ENCODE measurements around the gene NMRAL1.

The NMRAL1 gene

DNA sequence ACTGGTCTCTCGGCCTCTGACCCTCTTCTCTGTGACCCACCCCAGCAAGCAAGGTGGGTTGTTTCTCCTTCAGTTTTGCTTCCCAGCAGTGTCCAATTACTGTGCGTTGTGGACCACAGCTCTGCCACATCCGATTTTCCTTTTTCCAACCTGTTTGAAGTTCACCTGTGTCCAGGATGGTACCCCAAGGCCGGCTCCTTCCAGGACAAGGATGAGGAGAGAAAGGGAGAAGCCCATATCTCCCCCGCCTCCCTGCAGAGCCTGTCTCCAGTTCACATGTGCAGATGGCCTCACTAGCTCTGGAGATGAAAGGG lies 13.5 kb downstream of the NMRAL1 start:
- no peak for DNase-seq

DNA sequence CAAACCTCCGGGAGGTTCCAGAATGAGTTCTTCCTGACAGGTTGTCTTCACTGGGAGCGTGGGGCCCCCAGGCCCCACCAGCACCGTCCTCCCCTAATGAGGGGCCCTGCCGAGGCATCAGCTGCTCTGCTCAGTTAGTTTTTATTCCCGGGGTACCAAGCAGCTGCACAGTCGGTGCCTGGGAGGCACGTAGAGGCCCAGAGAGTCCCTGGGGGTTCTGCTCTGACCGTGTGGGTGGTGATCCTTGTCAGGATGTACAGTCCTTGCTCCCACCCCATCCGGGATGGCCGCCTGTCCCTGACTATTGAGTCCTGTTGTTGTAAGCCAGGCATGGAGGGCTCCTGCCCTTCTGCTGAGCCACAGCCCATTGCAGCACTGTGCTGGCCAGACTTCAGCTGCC lies 18.5 kb downstream of the NMRAL1 start:
- Mint-ChIP-seq H3K4me3 (no peak overlapping the region), H3K4me1 (peaks cover 26% of the 10 kb centered on the region), H3K9me3 (no peaks in the 10 kb centered on the region), H3K27me3 (no peaks in the 10 kb centered on the region), H3K27ac (peak overlapping the region in 1 of 2 donors; percentile 85)
- ATAC-seq = no peak
- DNase-seq = no peak

More for the DNA sequence above, 13.5 kb downstream of the NMRAL1 start:
- no peak overlapping the region for H3K4me3 Mint-ChIP-seq
- H3K27ac Mint-ChIP-seq = peak overlapping the region; percentile 8 to 57
- no peaks in the 10 kb centered on the region for H3K27me3 Mint-ChIP-seq
- peaks cover 34% of the 10 kb centered on the region for H3K4me1 Mint-ChIP-seq
- H3K9me3 Mint-ChIP-seq = no peaks in the 10 kb centered on the region
- no peak for ATAC-seq

DNA sequence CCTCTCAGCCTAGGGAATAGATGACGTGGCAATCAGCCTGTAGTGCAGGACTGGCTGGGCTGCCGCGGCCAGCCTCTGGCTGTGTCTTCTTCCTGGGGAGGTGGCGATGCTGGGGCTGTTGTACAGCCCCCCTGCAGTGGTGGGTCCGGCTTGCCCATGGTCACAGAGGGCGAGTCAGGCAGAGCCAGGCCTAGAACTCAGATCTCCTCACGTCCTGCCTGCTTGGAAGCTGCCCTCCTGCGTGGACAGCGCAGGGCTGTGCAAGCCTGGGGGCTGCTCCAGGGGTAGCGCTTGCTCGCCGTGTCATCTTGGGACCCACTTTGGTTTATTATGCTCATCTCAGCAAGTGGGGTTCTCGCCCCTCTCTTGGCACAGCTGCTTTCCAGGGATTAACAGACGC lies 19.3 kb downstream of the NMRAL1 start:
- Mint-ChIP-seq H3K4me1 (peaks cover 23% of the 10 kb centered on the region), H3K9me3 (no peaks in the 10 kb centered on the region), H3K27me3 (no peaks in the 10 kb centered on the region), H3K4me3 (no peak overlapping the region), H3K27ac (no peak overlapping the region)
- no peak for ATAC-seq
- DNase-seq = no peak

- ATAC-seq (no peak), DNase-seq (no peak)
- Mint-ChIP-seq H3K27me3 (no peaks in the 10 kb centered on the region), H3K27ac (no peak overlapping the region), H3K4me1 (peaks cover 20% of the 10 kb centered on the region), H3K4me3 (no peak overlapping the region), H3K9me3 (no peaks in the 10 kb centered on the region)
These were observed 19.8 kb downstream of the NMRAL1 start for GRCh38 chr16:4454623-4455022.

GRCh38 chr16:4452674-4453073 lies 21.8 kb downstream of the NMRAL1 start:
- Mint-ChIP-seq H3K27me3 (no peaks in the 10 kb centered on the region), H3K9me3 (no peaks in the 10 kb centered on the region), H3K27ac (peak overlapping the region in 1 of 2 donors; percentile 83), H3K4me1 (peaks cover 11% of the 10 kb centered on the region), H3K4me3 (no peak overlapping the region)
- DNase-seq = no peak
- ATAC-seq = no peak

DNA sequence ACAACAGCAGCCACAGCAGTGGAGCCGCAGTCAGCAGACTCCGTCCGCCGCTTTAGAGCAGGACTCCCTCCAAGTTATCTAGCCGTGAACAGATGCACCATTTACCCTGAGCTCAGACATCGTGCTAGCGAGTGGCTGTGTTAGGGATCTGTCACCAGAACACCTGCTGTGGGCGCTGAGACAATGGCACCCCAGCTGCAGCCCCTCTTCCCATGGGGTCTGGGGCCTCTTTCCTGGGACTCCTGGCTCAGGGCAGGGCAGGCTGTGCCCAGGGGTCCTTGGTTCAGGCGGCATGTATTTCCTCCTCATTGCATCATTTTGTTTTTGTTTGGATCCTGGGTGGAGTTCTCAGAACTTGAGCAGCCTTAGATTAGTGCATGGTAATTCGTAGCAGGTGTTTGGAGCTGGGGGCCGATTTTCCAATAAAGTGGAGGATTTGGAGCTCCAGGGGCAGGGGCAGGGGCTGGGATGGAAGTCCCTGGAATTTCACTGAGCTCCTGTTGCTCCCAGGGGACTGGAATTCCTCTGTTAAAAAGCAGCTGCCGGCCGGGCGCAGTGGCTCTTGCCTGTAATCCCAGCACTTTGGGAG lies 23.4 kb downstream of the NMRAL1 start:
- ATAC-seq (no peak), DNase-seq (no peak)
- Mint-ChIP-seq H3K4me1 (peaks cover 3% of the 10 kb centered on the region), H3K27me3 (no peaks in the 10 kb centered on the region), H3K9me3 (no peaks in the 10 kb centered on the region), H3K4me3 (no peak overlapping the region), H3K27ac (peak overlapping the region; percentile 74 to 95)

DNA sequence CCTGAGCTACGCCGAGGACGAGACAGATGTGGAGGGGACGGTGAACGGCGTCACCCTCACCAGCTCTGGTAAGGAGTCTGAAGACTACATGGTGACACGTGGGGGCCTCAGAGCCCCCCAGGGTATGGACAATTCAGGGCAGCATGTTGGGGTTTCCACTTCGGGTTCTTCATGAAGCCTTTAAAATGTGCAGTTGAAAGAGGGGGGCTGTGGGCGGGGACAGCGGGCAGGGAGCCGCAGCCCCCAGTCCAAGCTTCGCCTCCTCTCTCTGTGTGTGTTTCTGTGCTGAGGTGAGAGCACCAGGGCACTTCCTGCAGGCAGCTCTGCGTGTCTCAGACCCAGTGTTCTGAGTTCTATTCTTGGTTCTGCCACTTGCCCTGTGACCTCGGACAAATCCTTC lies 24.0 kb downstream of the NMRAL1 start:
- H3K4me1 Mint-ChIP-seq = no peaks in the 10 kb centered on the region
- no peak for ATAC-seq
- H3K4me3 Mint-ChIP-seq = no peak overlapping the region

DNA sequence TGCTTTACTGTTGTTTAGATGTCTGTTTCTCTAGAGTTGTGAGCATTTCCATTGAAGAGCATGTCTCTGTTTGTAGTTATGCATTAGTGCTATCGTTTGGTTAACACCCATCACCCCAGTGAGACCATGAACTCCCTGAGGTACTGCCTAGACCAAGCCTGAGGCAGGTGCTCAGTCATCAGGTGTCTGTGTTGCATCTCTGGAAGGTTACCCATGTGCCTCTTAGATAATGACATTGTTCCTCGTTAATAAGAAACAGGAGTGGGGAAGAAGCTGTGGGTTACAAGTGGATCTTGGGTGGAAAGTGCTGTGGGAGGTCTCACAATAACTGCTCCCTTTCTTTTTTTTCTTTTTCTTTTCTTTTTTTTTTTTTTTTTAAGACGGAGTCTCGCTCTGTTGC lies 30.4 kb downstream of the NMRAL1 start:
- H3K27me3 Mint-ChIP-seq = no peaks in the 10 kb centered on the region
- DNase-seq (no peak), ATAC-seq (no peak)
- no peaks in the 10 kb centered on the region for H3K4me1 Mint-ChIP-seq
- H3K4me3 Mint-ChIP-seq = no peak overlapping the region
- H3K27ac Mint-ChIP-seq = peak overlapping the region in 1 of 2 donors; percentile 42
- H3K9me3 Mint-ChIP-seq = no peaks in the 10 kb centered on the region

More for the DNA sequence above, 24.0 kb downstream of the NMRAL1 start:
- peak overlapping the region; percentile 90 to 95 for H3K27ac Mint-ChIP-seq
- DNase-seq = no peak
- no peaks in the 10 kb centered on the region for H3K9me3 Mint-ChIP-seq
- no peaks in the 10 kb centered on the region for H3K27me3 Mint-ChIP-seq

DNA sequence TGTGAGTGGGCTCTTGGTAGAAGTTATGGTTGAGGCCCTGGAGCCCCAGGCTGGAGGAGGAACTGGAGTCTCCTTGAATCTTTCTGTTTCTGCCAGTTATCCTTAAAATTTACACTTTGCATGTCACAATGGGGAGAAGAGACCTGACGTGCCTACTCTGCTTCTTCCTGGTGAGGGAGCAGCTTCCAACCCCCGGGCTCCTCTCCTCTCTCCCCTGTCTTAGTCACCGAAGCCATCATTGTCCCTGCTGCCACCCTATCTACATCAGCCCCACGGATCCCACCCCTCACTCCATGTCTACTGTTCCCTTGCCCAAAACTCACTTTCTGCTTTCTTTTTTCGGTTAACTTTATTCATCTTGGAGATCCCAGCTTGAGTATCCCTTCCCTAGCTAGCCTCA lies 31.2 kb downstream of the NMRAL1 start:
- Mint-ChIP-seq H3K27ac (peak overlapping the region in 1 of 2 donors; percentile 71), H3K4me1 (no peaks in the 10 kb centered on the region), H3K4me3 (no peak overlapping the region), H3K27me3 (no peaks in the 10 kb centered on the region), H3K9me3 (no peaks in the 10 kb centered on the region)
- no peak for DNase-seq
- ATAC-seq = no peak

DNA sequence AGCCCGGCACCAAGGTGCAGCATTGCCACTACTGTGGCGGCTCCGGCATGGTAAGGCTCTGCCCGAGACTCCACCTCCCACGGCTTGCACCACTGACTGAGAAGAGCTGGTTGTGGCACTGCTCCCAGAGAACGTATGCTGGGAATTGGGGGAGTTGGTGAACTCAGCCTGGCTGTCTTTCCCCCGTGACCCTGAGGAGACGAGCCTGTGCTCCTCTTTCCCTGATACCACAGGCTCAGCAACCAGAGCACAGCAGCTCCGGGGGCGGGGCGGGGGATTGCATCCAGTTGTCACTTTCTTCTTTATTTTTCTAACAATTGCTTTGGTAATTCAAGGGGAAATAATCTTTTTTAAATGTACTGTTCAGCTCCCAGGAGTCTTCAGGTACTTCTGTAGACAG lies 32.1 kb downstream of the NMRAL1 start:
- Mint-ChIP-seq H3K27ac (no peak overlapping the region), H3K4me1 (no peaks in the 10 kb centered on the region), H3K27me3 (no peaks in the 10 kb centered on the region), H3K4me3 (no peak overlapping the region), H3K9me3 (no peaks in the 10 kb centered on the region)
- DNase-seq = no peak
- no peak for ATAC-seq

- no peak for ATAC-seq
- peak overlapping the region in 1 of 2 donors; percentile 48 for H3K27ac Mint-ChIP-seq
- no peaks in the 10 kb centered on the region for H3K27me3 Mint-ChIP-seq
- H3K4me1 Mint-ChIP-seq = peaks cover 20% of the 10 kb centered on the region
- no peaks in the 10 kb centered on the region for H3K9me3 Mint-ChIP-seq
- no peak for DNase-seq
- no peak overlapping the region for H3K4me3 Mint-ChIP-seq
These were observed 37.1 kb downstream of the NMRAL1 start for GRCh38 chr16:4437366-4437765.

DNA sequence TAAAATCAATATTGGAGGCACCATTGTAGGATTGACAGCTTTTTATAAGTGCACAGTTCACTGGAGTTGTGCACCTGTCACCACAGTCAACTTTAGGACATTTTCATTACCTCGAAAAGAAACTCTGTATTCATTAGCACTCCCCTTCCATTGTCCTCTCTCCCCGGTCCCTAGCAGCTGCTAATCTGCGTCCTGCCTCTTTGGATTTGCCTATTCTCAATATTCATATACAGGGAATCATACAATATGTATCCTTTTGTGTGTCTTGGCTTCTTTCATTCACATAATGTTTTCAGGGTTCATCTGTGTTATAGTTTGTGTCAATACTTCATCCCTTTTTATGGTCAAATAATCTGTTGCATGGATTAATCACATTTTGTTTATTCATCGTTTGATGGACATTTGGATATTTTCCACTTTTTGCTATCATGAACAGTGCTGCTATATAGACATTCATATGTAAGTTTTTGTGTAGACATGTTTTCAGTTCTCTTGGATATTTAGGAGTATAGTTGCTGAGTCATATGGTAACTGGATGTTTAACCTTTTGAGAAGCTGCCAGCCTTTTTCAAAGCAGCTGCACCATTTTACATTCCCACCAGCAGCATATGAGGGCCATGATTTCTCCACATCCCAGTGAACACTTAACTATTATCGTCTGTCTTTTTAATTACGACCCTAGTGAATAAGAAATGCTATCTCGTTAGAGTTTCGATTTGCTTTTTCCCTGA lies 38.9 kb downstream of the NMRAL1 start:
- Mint-ChIP-seq H3K4me1 (peaks cover 26% of the 10 kb centered on the region), H3K9me3 (no peaks in the 10 kb centered on the region), H3K4me3 (no peak overlapping the region), H3K27me3 (no peaks in the 10 kb centered on the region), H3K27ac (peak overlapping the region in 1 of 2 donors; percentile 0)
- DNase-seq = no peak
- ATAC-seq = no peak

DNA sequence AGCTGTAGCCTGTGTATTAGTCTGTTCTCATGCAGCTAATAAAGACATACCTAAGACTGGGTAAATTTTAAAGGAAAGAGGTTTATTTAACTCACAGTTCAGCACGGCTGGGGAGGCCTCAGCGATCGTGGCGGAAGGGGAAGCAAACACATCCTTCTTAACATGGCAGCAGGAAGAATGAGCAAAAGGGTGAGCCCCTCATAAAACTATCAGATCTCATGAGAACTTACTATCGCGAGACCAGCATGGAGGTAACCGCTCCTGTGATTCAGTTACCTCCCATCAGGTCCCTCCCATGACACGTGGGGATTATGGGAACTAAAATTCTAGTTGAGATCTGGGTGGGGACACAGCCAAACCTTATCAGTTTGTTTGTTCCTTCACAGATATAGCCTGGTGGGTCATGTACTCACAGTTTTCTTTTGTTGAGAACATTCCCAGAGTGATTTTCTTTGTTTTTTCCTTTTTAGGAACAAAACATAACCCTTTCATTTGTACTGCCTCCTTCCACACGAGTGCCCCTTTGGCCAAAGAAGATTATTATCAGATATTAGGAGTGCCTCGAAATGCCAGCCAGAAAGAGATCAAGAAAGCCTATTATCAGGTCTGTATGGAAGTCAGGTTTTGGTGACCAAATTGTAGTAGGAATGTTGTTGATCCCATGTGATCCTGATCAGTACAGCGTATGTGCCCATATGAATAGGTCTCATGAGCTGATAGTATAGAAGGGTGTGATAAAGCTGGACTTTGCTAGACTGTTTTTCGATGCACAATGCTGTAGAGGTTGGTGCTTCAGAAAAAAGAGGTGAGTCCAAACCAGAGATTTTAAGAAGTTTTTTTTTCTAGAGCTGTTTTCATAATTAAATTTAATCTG lies 40.3 kb downstream of the NMRAL1 start:
- ATAC-seq (no peak), DNase-seq (no peak)
- H3K27me3 Mint-ChIP-seq = no peaks in the 10 kb centered on the region
- no peaks in the 10 kb centered on the region for H3K9me3 Mint-ChIP-seq
- H3K4me1 Mint-ChIP-seq = peaks cover 27% of the 10 kb centered on the region
- no peak overlapping the region for H3K4me3 Mint-ChIP-seq
- peak overlapping the region; percentile 56 to 57 for H3K27ac Mint-ChIP-seq

GRCh38 chr16:4433228-4433627 lies 41.2 kb downstream of the NMRAL1 start:
- Mint-ChIP-seq H3K4me3 (no peak overlapping the region), H3K4me1 (peaks cover 37% of the 10 kb centered on the region), H3K27me3 (no peaks in the 10 kb centered on the region), H3K9me3 (no peaks in the 10 kb centered on the region), H3K27ac (peak overlapping the region; percentile 52 to 64)
- DNase-seq = no peak
- no peak for ATAC-seq

DNA sequence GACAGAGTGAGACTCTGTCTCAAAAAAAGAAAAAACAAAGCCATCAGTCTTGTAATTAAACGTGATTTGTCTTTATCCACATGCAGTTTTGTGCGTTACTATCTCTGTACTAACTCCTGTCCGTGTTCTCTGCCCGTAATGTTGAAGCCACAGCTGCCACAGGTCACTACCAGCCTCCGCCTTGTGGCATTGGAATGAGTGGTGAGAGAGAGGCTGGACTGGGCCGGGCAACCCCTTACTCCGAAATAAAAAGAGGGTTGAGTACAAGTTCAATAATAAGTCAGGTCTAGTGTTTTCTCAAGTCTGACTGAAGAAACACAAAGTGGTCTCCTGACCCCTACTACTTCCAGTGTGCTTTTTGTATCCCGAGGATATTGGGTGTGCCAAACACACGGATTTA lies 43.4 kb downstream of the NMRAL1 start:
- no peak overlapping the region for H3K4me3 Mint-ChIP-seq
- ATAC-seq (no peak), DNase-seq (no peak)
- H3K4me1 Mint-ChIP-seq = peaks cover 57% of the 10 kb centered on the region
- no peaks in the 10 kb centered on the region for H3K9me3 Mint-ChIP-seq
- peak overlapping the region in 1 of 2 donors; percentile 57 for H3K27ac Mint-ChIP-seq
- no peaks in the 10 kb centered on the region for H3K27me3 Mint-ChIP-seq

DNA sequence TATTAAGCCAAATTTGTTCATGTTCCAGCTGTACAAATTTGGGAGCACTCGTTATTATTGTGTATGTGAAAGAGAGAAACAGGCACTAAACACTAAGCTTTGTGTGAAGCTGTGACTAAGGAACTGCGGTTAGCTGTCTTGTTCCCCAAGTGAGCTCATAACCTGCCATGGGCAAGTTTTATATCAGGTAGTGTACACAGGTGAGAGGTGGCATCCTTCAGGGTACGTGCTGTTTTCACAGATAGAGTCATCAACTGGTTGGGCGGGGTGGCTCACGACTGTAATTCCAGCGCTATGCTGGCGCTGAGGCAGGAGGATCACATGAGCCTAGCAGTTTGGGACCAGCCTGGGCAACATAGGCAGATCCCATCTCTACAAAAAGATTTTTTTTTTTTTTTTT lies 45.9 kb downstream of the NMRAL1 start:
- Mint-ChIP-seq H3K4me3 (peak overlapping the region in 1 of 2 donors; percentile 25), H3K27me3 (no peaks in the 10 kb centered on the region), H3K4me1 (peaks cover 54% of the 10 kb centered on the region), H3K9me3 (no peaks in the 10 kb centered on the region), H3K27ac (peak overlapping the region in 1 of 2 donors; percentile 61)
- ATAC-seq (no peak), DNase-seq (no peak)
